Sigmoid colon (tissue), 7 donors: Measurements from ENCODE around the gene LIMK2. TPM values are rescaled to one million over a fixed set of nuclear protein-coding genes. Genes with fewer than 3 reads are reported as not detected.

Source experiments
- DNase-seq: peaks from one replicate; pipeline ENCODE4 v3.0.0-alpha.2; 2019
- H3K27ac ChIP-seq, 4 donors: fragments of 200-600 bp; sonication (generic); one replicate each; pipeline ENCODE4 v1.5.1; 2016 to 2019; ENCODE audit warnings: mild to moderate bottlenecking in 1 of 4
- H3K27me3 ChIP-seq, 3 donors: fragments of 200-600 bp; sonication (generic); one replicate each; pipeline ENCODE4 v1.5.1; 2019; ENCODE audit warnings: mild to moderate bottlenecking in 1 of 3
- H3K36me3 ChIP-seq, 4 donors: fragments of 200-600 bp; sonication (generic); one replicate each; pipeline ENCODE4 v1.5.1; 2016 to 2019
- H3K4me1 ChIP-seq, 4 donors: fragments of 200-600 bp; sonication (generic); one replicate each; pipeline ENCODE4 v1.5.1; 2017 to 2019
- H3K4me3 ChIP-seq, 4 donors: fragments of 200-600 bp; sonication (generic); one replicate each; pipeline ENCODE4 v1.5.1; 2017 to 2019; ENCODE audit warnings: mild to moderate bottlenecking in 2 of 4, moderate library complexity in 1 of 4
- H3K9me3 ChIP-seq, 4 donors: fragments of 200-600 bp in 3 of 4; sonication (generic) in 3 of 4; one replicate each; pipeline versions ENCODE4 v1.5.1 to v1.6.1; 2013 to 2019
- CTCF ChIP-seq, 4 experiments: fragments of 450-650 bp in 3 of 4; fragments of 200-600 bp in 1 of 4; IDR thresholded peaks; one replicate each; pipeline ENCODE4 v1.5.1; 2016 to 2019; ENCODE audit warnings: antibody characterized with exemption in 4 of 4, mild to moderate bottlenecking in 3 of 4, moderate library complexity in 2 of 4
- EP300 ChIP-seq, 4 donors: sonication (generic); formaldehyde crosslinking; IDR thresholded peaks; one replicate each; pipeline ENCODE4 v1.6.1; 2017; ENCODE audit warnings: antibody characterized with exemption in 4 of 4
- POLR2A ChIP-seq, 2 donors: fragments of 450-650 bp; IDR thresholded peaks; one replicate each; pipeline ENCODE4 v1.6.1; 2016; ENCODE audit warnings: antibody characterized with exemption in 2 of 2, mild to moderate bottlenecking in 2 of 2, moderate library complexity in 2 of 2
- POLR2AphosphoS5 ChIP-seq, 4 donors: sonication (generic); formaldehyde crosslinking; IDR thresholded peaks; one replicate each; pipeline ENCODE4 v1.6.1; 2017; ENCODE audit warnings: antibody characterized with exemption in 4 of 4
- WGBS, 2 donors: extraction: QIAGEN DNeasy Blood & Tissue Kit; methylation state at CpG; one replicate each; pipeline ENCODE4 v1.1.7; 2013; 5-methylcytosine and 5-hydroxymethylcytosine counted together
- intact Hi-C: fragments of 100-400 bp; cut with DNase I; formaldehyde crosslinking; loops from one replicate; pipeline ENCODE4 v1.15.1; 2023
- polyA plus RNA-seq, 3 donors: library from polyadenylated mRNA; stranded (reverse); fragments of 200-250 nt; gene quantifications; one replicate each; pipeline ENCODE4 v1.2.3, GENCODE V29; 2013
- total RNA-seq, 4 donors: library from RNA; depleted of rRNA; stranded (reverse); fragments of >200 nt; gene quantifications; one replicate each; pipeline ENCODE4 v1.1.0, GENCODE V29; 2016
- donor health status: healthy with polysubstance abuse.
- donor health status: Bipolar disorder and iron deficiency.
- donor health status: healthy.

Gene LIMK2
- total and polyA plus RNA-seq, 7 donors, result 10.3 to 58.7 (median 20.8) TPM

DNA sequence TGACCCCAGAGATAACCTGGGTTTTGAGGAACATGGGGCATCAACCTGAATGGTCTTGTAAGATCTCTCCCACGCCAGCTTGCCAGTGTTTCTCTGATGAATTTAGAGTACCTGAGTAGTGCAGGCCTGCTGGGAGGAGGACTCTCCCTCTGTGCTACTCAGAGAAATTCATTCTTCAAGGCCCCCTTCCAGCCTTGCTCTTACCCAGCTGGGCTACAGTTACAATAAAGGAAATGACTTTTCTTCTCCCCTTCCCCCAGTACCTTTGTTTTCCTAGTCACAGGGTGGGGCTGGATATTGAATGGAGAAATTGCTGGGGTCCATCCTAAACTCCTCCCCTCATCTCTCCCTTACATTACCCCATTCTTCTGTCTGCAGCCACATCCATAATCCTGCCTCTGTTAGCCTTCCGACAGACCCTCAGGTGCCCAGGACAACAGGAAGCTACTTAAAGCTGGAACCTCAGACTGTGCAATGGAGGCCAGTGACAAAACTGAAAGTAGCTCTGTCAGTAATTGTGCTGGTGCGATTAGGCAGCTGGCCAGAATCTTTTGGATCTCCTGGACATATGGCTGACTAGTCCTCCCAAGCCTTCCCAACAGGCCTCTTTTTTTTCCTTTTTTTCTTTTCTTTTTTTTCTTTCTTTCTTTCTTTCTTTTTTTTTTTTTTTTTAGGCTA lies 17.4 kb downstream of the LIMK2 start:
- intact Hi-C loops, result loop anchor here (2.0 kb wide), 1 partner anchor 121 kb away; no protein-coding TSS in a partner anchor
- Histone ChIP-seq H3K9me3 (no peaks in the 10 kb centered on the region), H3K4me1 (peaks cover 0 to 64% (median 39%) of the 10 kb centered on the region in 4 donors), H3K4me3 (no peak overlapping the region), H3K27me3 (no peaks in the 10 kb centered on the region), H3K27ac (peak overlapping the region; percentile 33 to 76 (median 72)), H3K36me3 (peaks cover 0 to 3% (median 0%) of the 10 kb centered on the region in 4 donors)
- 16 to 44% methylated on average over 3 of the region's 3 CpGs for WGBS, 2 donors
- no peak for TF ChIP-seq POLR2AphosphoS5 (IDR thresholded peaks at IDR 0.05)
- TF ChIP-seq CTCF (IDR thresholded peaks at IDR 0.05), result no peak
- TF ChIP-seq POLR2A (IDR thresholded peaks at IDR 0.05), result no peak
- TF ChIP-seq EP300 (IDR thresholded peaks at IDR 0.05), result no peak
- peak; percentile 84 for DNase-seq

GRCh38 chr22:31230155-31230870 lies 18.2 kb downstream of the LIMK2 start:
- Histone ChIP-seq H3K9me3 (no peaks in the 10 kb centered on the region), H3K4me1 (peaks cover 0 to 57% (median 39%) of the 10 kb centered on the region in 4 donors), H3K36me3 (peaks cover 0 to 3% (median 0%) of the 10 kb centered on the region in 4 donors), H3K4me3 (no peak overlapping the region), H3K27me3 (no peaks in the 10 kb centered on the region), H3K27ac (peak overlapping the region; percentile 33 to 76 (median 72))
- no peak for TF ChIP-seq POLR2A (IDR thresholded peaks at IDR 0.05)
- no peak for TF ChIP-seq EP300 (IDR thresholded peaks at IDR 0.05)
- TF ChIP-seq CTCF (IDR thresholded peaks at IDR 0.05), result no peak
- TF ChIP-seq POLR2AphosphoS5 (IDR thresholded peaks at IDR 0.05), result peak in 1 of 4 donors; percentile 49
- intact Hi-C loops, result loop anchor here (2.0 kb wide), 1 partner anchor 122 kb away; no protein-coding TSS in a partner anchor
- WGBS, 2 donors, result 34 to 57% methylated on average over 6 of the region's 6 CpGs
- DNase-seq, result no peak

DNA sequence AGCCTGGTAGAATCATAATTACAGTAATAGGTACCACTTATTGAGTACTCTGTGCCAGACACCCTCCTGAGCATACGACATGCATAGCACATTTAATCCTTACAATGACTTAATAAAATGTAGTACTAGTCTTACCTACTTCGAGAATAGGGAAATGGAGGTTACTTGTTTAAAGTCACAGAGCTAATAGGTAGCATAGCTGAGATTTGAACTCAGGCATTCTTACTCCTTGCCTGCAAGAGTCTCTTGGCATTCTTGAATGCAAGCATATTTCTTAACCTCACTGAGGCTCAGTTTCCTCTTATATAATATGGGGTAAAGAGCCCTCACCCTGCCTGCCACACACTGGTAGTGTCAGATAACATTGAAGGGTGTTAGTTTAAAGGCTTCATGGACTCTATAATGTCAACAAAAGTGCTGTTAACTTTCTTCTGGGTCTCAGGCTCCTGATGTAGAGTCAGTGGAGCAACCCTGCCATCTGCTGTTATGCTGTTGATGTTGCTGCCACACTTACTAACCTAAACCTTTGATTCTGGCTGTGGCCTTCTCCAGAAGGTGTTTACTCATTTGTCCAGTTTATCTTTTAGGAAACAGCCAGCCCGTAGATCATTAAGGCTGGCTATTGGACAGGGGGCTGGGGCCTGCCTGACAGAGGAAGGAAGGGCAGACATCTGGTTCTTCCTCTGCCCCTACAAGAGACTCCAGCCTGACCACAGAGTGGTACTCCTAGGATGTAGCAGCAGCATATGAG lies 18.9 kb downstream of the LIMK2 start:
- WGBS, 2 donors, result 9 to 30% methylated on average over 3 of the region's 3 CpGs
- H3K4me3 ChIP-seq, result no peak overlapping the region
- intact Hi-C loops, result loop anchor here (1.0 to 2.0 kb wide), 2 partner anchors 19 to 122 kb away; partner anchors contain the start of gene LIMK2
- peaks cover 0 to 55% (median 39%) of the 10 kb centered on the region in 4 donors for H3K4me1 ChIP-seq
- TF ChIP-seq CTCF (IDR thresholded peaks at IDR 0.05) (peak; percentile 48 to 70 (median 66)), EP300 (IDR thresholded peaks at IDR 0.05) (no peak), POLR2AphosphoS5 (IDR thresholded peaks at IDR 0.05) (no peak), POLR2A (IDR thresholded peaks at IDR 0.05) (no peak)
- H3K27ac ChIP-seq, result peak overlapping the region; percentile 33 to 76 (median 72)
- no peak for DNase-seq
- no peaks in the 10 kb centered on the region for H3K9me3 ChIP-seq
- peaks cover 0 to 3% (median 0%) of the 10 kb centered on the region in 4 donors for H3K36me3 ChIP-seq
- no peaks in the 10 kb centered on the region for H3K27me3 ChIP-seq

DNA sequence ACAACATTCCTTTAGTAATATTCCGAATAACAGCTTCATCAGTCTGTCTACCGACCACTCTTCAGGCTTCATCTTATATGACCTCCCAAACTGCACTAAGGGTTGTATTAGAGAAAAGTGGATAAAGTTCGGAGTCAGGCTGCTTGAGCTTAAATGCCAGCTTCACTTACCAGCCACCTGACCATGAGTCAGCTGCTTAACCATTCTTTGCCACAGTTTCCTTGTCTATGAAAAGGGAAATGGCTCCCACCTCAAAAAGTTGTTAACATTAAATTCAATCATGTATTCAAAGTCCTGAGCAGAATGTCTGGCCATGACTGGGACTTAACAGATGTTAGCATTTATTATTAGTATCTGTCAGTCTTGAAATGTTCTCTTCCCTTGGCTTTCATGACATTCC lies 20.9 kb downstream of the LIMK2 start:
- no peak for DNase-seq
- Histone ChIP-seq H3K36me3 (no peaks in the 10 kb centered on the region), H3K27me3 (no peaks in the 10 kb centered on the region), H3K9me3 (no peaks in the 10 kb centered on the region), H3K27ac (peak overlapping the region in 3 of 4 donors; percentile 4 to 75 (median 46)), H3K4me3 (no peak overlapping the region), H3K4me1 (peaks cover 0 to 35% (median 27%) of the 10 kb centered on the region in 4 donors)
- intact Hi-C loops, result no loop called here
- 66 to 78% methylated on average over 3 of the region's 3 CpGs for WGBS, 2 donors
- no peak for TF ChIP-seq CTCF (IDR thresholded peaks at IDR 0.05)
- TF ChIP-seq EP300 (IDR thresholded peaks at IDR 0.05), result no peak
- TF ChIP-seq POLR2A (IDR thresholded peaks at IDR 0.05), result no peak
- no peak for TF ChIP-seq POLR2AphosphoS5 (IDR thresholded peaks at IDR 0.05)
